Astrocyte (in vitro differentiated cells and primary cell): Measurements from ENCODE around the gene N4BP2L1. TPM values are rescaled to one million over a fixed set of nuclear protein-coding genes. Genes with fewer than 3 reads are reported as not detected.

Experiments used
- DNase-seq: peaks from one replicate; pipeline ENCODE4 v3.0.0-alpha.2; 2010; ENCODE audit warnings: low read depth
- FAIRE-seq: peaks from 2 replicates; lab custom pipeline; 2011; peaks lifted over from hg19 to GRCh38; lab: Jason Lieb, UNC
- H2AFZ ChIP-seq: 2 replicates; pipeline ENCODE4 v1.6.0; 2012; ENCODE audit warnings: low read depth, low read length, inconsistent platforms
- H3K27ac ChIP-seq: 2 replicates; pipeline ENCODE4 v1.5.1; 2011; ENCODE audit warnings: low read depth, low read length, inconsistent platforms
- H3K27me3 ChIP-seq: 2 replicates; pipeline ENCODE4 v1.6.0; 2011; ENCODE audit warnings: low read length, inconsistent platforms; ENCODE audit not compliant: insufficient read depth
- H3K36me3 ChIP-seq: 2 replicates; pipeline ENCODE4 v1.5.1; 2011; ENCODE audit warnings: low read length, inconsistent platforms; ENCODE audit not compliant: insufficient read depth
- H3K4me1 ChIP-seq: 2 replicates; pipeline ENCODE4 v1.5.1; 2011; ENCODE audit warnings: low read length, inconsistent platforms; ENCODE audit not compliant: insufficient read depth
- H3K4me2 ChIP-seq: 2 replicates; pipeline ENCODE4 v1.6.0; 2012; ENCODE audit warnings: low read length, inconsistent platforms
- H3K4me3 ChIP-seq: 2 replicates; pipeline ENCODE4 v1.5.1; 2011; ENCODE audit warnings: low read depth, mild to moderate bottlenecking, low read length, inconsistent platforms; ENCODE audit not compliant: insufficient read depth
- H3K79me2 ChIP-seq: 2 replicates; pipeline ENCODE4 v1.6.0; 2012; ENCODE audit warnings: mild to moderate bottlenecking, low read length, inconsistent platforms; ENCODE audit not compliant: insufficient read depth
- H3K9ac ChIP-seq: 2 replicates; pipeline ENCODE4 v1.6.0; 2012; ENCODE audit warnings: mild to moderate bottlenecking, low read length, inconsistent platforms
- H3K9me3 ChIP-seq: 2 replicates; pipeline ENCODE4 v1.5.1; 2012; ENCODE audit warnings: low read depth, mild to moderate bottlenecking, low read length, inconsistent platforms; ENCODE audit not compliant: insufficient read depth
- H4K20me1 ChIP-seq: 2 replicates; pipeline ENCODE4 v1.6.0; 2012; ENCODE audit warnings: low read length, inconsistent platforms; ENCODE audit not compliant: insufficient read depth
- H3K27ac Mint-ChIP-seq: one replicate; pipeline ENCODE4 v1.8.0; 2021; ENCODE audit warnings: mild to moderate bottlenecking, mixed read lengths; ENCODE audit not compliant: unreplicated experiment
- H3K27me3 Mint-ChIP-seq: one replicate; pipeline ENCODE4 v1.8.0; 2021; ENCODE audit warnings: low read depth, mixed read lengths; ENCODE audit not compliant: unreplicated experiment
- H3K36me3 Mint-ChIP-seq: one replicate; pipeline ENCODE4 v1.8.0; 2021; ENCODE audit warnings: low read depth, mixed read lengths; ENCODE audit not compliant: unreplicated experiment
- H3K4me1 Mint-ChIP-seq: one replicate; pipeline ENCODE4 v1.8.0; 2021; ENCODE audit warnings: low read depth, mixed read lengths; ENCODE audit not compliant: unreplicated experiment
- H3K4me3 Mint-ChIP-seq: one replicate; pipeline ENCODE4 v1.8.0; 2021; ENCODE audit warnings: mild to moderate bottlenecking, moderate library complexity, mixed read lengths; ENCODE audit not compliant: unreplicated experiment
- H3K9me3 Mint-ChIP-seq: one replicate; pipeline ENCODE4 v1.8.0; 2021; ENCODE audit warnings: mild to moderate bottlenecking, mixed read lengths; ENCODE audit not compliant: unreplicated experiment
- EZH2 ChIP-seq: IDR thresholded peaks from 2 replicates; pipeline ENCODE4 v1.6.1; 2012; ENCODE audit warnings: mild to moderate bottlenecking, low read length, inconsistent platforms; ENCODE audit not compliant: insufficient read depth
- total RNA-seq: library from RNA; stranded (reverse); gene quantifications from 2 replicates; pipeline ENCODE4 v1.2.1, GENCODE V29; 2021
- TF ChIP-seq, protein P1 (sequence below): IDR thresholded peaks from 2 replicates; pipeline ENCODE4 v1.5.1; 2011; ENCODE audit warnings: low read depth, mild to moderate bottlenecking, inconsistent platforms, low read length, moderate library complexity; ENCODE audit not compliant: insufficient read depth

Gene N4BP2L1
- total RNA-seq, 1 donor from 2014 or later = 2.2 TPM

GRCh38 chr13:32476021-32476731, 48.2 kb upstream of the N4BP2L1 start:
- no peaks in the 10 kb centered on the region for H3K27me3 Mint-ChIP-seq
- H3K4me3 ChIP-seq = no peak overlapping the region
- no peak overlapping the region for H3K27ac ChIP-seq
- H3K9me3 ChIP-seq = no peaks in the 10 kb centered on the region
- no peak overlapping the region for H3K4me2 ChIP-seq
- no peaks in the 10 kb centered on the region for H3K27me3 ChIP-seq
- H3K9ac ChIP-seq = no peak overlapping the region
- no peaks in the 10 kb centered on the region for H3K36me3 ChIP-seq
- no peak overlapping the region for H3K4me3 Mint-ChIP-seq
- TF ChIP-seq, protein P1, sequence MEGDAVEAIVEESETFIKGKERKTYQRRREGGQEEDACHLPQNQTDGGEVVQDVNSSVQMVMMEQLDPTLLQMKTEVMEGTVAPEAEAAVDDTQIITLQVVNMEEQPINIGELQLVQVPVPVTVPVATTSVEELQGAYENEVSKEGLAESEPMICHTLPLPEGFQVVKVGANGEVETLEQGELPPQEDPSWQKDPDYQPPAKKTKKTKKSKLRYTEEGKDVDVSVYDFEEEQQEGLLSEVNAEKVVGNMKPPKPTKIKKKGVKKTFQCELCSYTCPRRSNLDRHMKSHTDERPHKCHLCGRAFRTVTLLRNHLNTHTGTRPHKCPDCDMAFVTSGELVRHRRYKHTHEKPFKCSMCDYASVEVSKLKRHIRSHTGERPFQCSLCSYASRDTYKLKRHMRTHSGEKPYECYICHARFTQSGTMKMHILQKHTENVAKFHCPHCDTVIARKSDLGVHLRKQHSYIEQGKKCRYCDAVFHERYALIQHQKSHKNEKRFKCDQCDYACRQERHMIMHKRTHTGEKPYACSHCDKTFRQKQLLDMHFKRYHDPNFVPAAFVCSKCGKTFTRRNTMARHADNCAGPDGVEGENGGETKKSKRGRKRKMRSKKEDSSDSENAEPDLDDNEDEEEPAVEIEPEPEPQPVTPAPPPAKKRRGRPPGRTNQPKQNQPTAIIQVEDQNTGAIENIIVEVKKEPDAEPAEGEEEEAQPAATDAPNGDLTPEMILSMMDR = no peak
- no peaks in the 10 kb centered on the region for H3K79me2 ChIP-seq
- H4K20me1 ChIP-seq = no peaks in the 10 kb centered on the region
- H3K4me1 ChIP-seq = no peaks in the 10 kb centered on the region
- H3K27ac Mint-ChIP-seq = no peak overlapping the region
- DNase-seq = no peak
- no peak for FAIRE-seq
- no peaks in the 10 kb centered on the region for H3K9me3 Mint-ChIP-seq
- no peak overlapping the region for H2AFZ ChIP-seq
- peaks cover 15% of the 10 kb centered on the region for H3K4me1 Mint-ChIP-seq
- peaks cover 4% of the 10 kb centered on the region for H3K36me3 Mint-ChIP-seq

GRCh38 chr13:32474999-32475792, 47.3 kb upstream of the N4BP2L1 start:
- H3K9ac ChIP-seq = no peak overlapping the region
- H3K27me3 ChIP-seq = no peaks in the 10 kb centered on the region
- H3K9me3 Mint-ChIP-seq = no peaks in the 10 kb centered on the region
- TF ChIP-seq EZH2 = no peak
- TF ChIP-seq, protein P1 = no peak
- no peak for FAIRE-seq
- no peak overlapping the region for H3K27ac ChIP-seq
- no peaks in the 10 kb centered on the region for H4K20me1 ChIP-seq
- H3K4me3 ChIP-seq = no peak overlapping the region
- no peaks in the 10 kb centered on the region for H3K9me3 ChIP-seq
- H3K4me1 ChIP-seq = no peaks in the 10 kb centered on the region
- H3K4me2 ChIP-seq = no peak overlapping the region
- no peak overlapping the region for H3K4me3 Mint-ChIP-seq
- H3K79me2 ChIP-seq = no peaks in the 10 kb centered on the region
- H3K36me3 Mint-ChIP-seq = peaks cover 5% of the 10 kb centered on the region
- H3K4me1 Mint-ChIP-seq = peaks cover 18% of the 10 kb centered on the region
- H2AFZ ChIP-seq = no peak overlapping the region
- no peak for DNase-seq
- H3K27me3 Mint-ChIP-seq = no peaks in the 10 kb centered on the region
- no peaks in the 10 kb centered on the region for H3K36me3 ChIP-seq
- H3K27ac Mint-ChIP-seq = no peak overlapping the region
